Calu3 (cell line): ENCODE results near the gene COMMD6. TPM values are rescaled to one million over a fixed set of nuclear protein-coding genes. Genes with fewer than 3 reads are reported as not detected.

ENCODE experiments used
- BruUV-seq: library from RNA; stranded (reverse); fragments of 400-500 nt; replicated peaks from 2 replicates; lab custom pipeline; 2021; lab: Mats Ljungman, UMichigan
- CTCF ChIA-PET: fragments of 300-600 bp; sonication (Branson Sonifier 250); formaldehyde crosslinking; loops from one replicate; lab custom pipeline; 2022; ENCODE audit warnings: antibody characterized with exemption; lab: Charles Lee
- DNase-seq: peaks from one replicate; pipeline ENCODE4 v3.0.0; 2022
- H3K27ac Mint-ChIP-seq: one replicate; pipeline ENCODE4 v1.8.0; 2022; ENCODE audit warnings: mixed read lengths; ENCODE audit not compliant: unreplicated experiment
- H3K27me3 Mint-ChIP-seq: one replicate; pipeline ENCODE4 v1.8.0; 2022; ENCODE audit warnings: mixed read lengths; ENCODE audit not compliant: unreplicated experiment
- H3K36me3 Mint-ChIP-seq: one replicate; pipeline ENCODE4 v1.8.0; 2022; ENCODE audit warnings: mild to moderate bottlenecking, moderate library complexity, mixed read lengths; ENCODE audit not compliant: insufficient read depth, unreplicated experiment
- H3K4me1 Mint-ChIP-seq: one replicate; pipeline ENCODE4 v1.8.0; 2022; ENCODE audit warnings: mild to moderate bottlenecking, low read depth, mixed read lengths; ENCODE audit not compliant: unreplicated experiment
- H3K4me3 Mint-ChIP-seq: one replicate; pipeline ENCODE4 v1.8.0; 2022; ENCODE audit warnings: mild to moderate bottlenecking, low read depth, moderate library complexity, mixed read lengths; ENCODE audit not compliant: unreplicated experiment
- H3K9me3 Mint-ChIP-seq: one replicate; pipeline ENCODE4 v1.8.0; 2022; ENCODE audit warnings: low read depth, mixed read lengths; ENCODE audit not compliant: unreplicated experiment
- CTCF ChIP-seq: fragments of 200-600 bp; IDR thresholded peaks from one replicate; pipeline ENCODE4 v1.8.0; 2022; ENCODE audit warnings: antibody characterized with exemption; ENCODE audit not compliant: unreplicated experiment
- intact Hi-C: fragments of 100-400 bp; cut with micrococcal nuclease; formaldehyde crosslinking; loops from one replicate; pipeline ENCODE4 v1.10.0; 2022; ENCODE audit not compliant: unreplicated experiment
- total RNA-seq: library from RNA; stranded (reverse); gene quantifications from 2 replicates; pipeline ENCODE4 v1.2.3, GENCODE V29; 2022

COMMD6 gene
- total RNA-seq, 1 experiment from 2014 or later = 38.2 TPM

- CTCF ChIA-PET = interaction anchor here (0.6 kb wide), 1 partner anchor 702 kb away, joined by 3 read pairs; no protein-coding TSS in a partner anchor
- Mint-ChIP-seq H3K27me3 (no peaks in the 10 kb centered on the region), H3K36me3 (peaks cover 5% of the 10 kb centered on the region), H3K9me3 (no peaks in the 10 kb centered on the region), H3K4me1 (peaks cover 11% of the 10 kb centered on the region), H3K4me3 (no peak overlapping the region), H3K27ac (no peak overlapping the region)
- intact Hi-C loops = no loop called here
- no TSS peak for BruUV-seq
- no peak for DNase-seq
- TF ChIP-seq CTCF = no peak
These were observed 19.3 kb upstream of the COMMD6 start for GRCh38 chr13:75556961-75557360.

- Mint-ChIP-seq H3K36me3 (peaks cover 6% of the 10 kb centered on the region), H3K4me3 (no peak overlapping the region), H3K27ac (no peak overlapping the region), H3K9me3 (no peaks in the 10 kb centered on the region), H3K27me3 (no peaks in the 10 kb centered on the region), H3K4me1 (peaks cover 11% of the 10 kb centered on the region)
- intact Hi-C loops = no loop called here
- no TSS peak for BruUV-seq
- CTCF ChIA-PET = no interaction called here
- no peak for DNase-seq
- TF ChIP-seq CTCF = no peak
These were observed 18.2 kb upstream of the COMMD6 start for GRCh38 chr13:75555836-75556235.

- intact Hi-C loops = no loop called here
- no peak for TF ChIP-seq CTCF
- no TSS peak for BruUV-seq
- no peak overlapping the region for H3K27ac Mint-ChIP-seq
- H3K4me3 Mint-ChIP-seq = no peak overlapping the region
- H3K9me3 Mint-ChIP-seq = no peaks in the 10 kb centered on the region
- no peak for DNase-seq
- H3K36me3 Mint-ChIP-seq = peaks cover 15% of the 10 kb centered on the region
- H3K27me3 Mint-ChIP-seq = no peaks in the 10 kb centered on the region
- H3K4me1 Mint-ChIP-seq = peaks cover 11% of the 10 kb centered on the region
- CTCF ChIA-PET = no interaction called here
These were observed 17.3 kb upstream of the COMMD6 start for GRCh38 chr13:75554981-75555380.

- Mint-ChIP-seq H3K36me3 (peaks cover 20% of the 10 kb centered on the region), H3K4me3 (no peak overlapping the region), H3K9me3 (no peaks in the 10 kb centered on the region), H3K27ac (no peak overlapping the region), H3K27me3 (no peaks in the 10 kb centered on the region), H3K4me1 (peaks cover 11% of the 10 kb centered on the region)
- no peak for DNase-seq
- intact Hi-C loops = no loop called here
- TF ChIP-seq CTCF = no peak
- BruUV-seq = no TSS peak
- CTCF ChIA-PET = no interaction called here
These were observed 16.8 kb upstream of the COMMD6 start for GRCh38 chr13:75554464-75554863.
